WI38 (cell line): ENCODE measurements around the gene DYRK1A.

Experiments
- H3K4me3 ChIP-seq: 2 replicates; pipeline ENCODE4 v1.5.1; 2011; ENCODE audit warnings: low read depth, mild to moderate bottlenecking, control low read depth, low read length
- CTCF ChIP-seq: IDR thresholded peaks from 2 replicates; pipeline ENCODE4 v1.5.1; 2012; ENCODE audit warnings: low read depth, mild to moderate bottlenecking, control low read depth, low read length

DYRK1A gene

GRCh38 chr21:37364722-37365121 is 1.9 kb upstream of the DYRK1A start:
- no peak overlapping the region for H3K4me3 ChIP-seq
- no peak for TF ChIP-seq CTCF

GRCh38 chr21:37365517-37366481 is 774 bp upstream of the DYRK1A start:
- TF ChIP-seq CTCF: no peak
- peak overlapping the region; percentile 70 for H3K4me3 ChIP-seq

GRCh38 chr21:37367336-37367702 is 746 bp downstream of the DYRK1A start:
- TF ChIP-seq CTCF: no peak
- peak overlapping the region; percentile 70 for H3K4me3 ChIP-seq

- peak overlapping the region; percentile 70 for H3K4me3 ChIP-seq
- no peak for TF ChIP-seq CTCF
Observed at GRCh38 chr21:37367703-37368540, 1.3 kb downstream of the DYRK1A start.

- no peak for TF ChIP-seq CTCF
- H3K4me3 ChIP-seq: peak overlapping the region; percentile 70
Observed at GRCh38 chr21:37368541-37369279, 2.1 kb downstream of the DYRK1A start.

GRCh38 chr21:37369307-37369854 is 2.8 kb downstream of the DYRK1A start:
- peak overlapping the region; percentile 70 for H3K4me3 ChIP-seq
- no peak for TF ChIP-seq CTCF
